B cell (primary cell): ENCODE measurements around the gene C19orf73. TPM values are rescaled to one million over a fixed set of nuclear protein-coding genes. Genes with fewer than 3 reads are reported as not detected.

Experiments
- ATAC-seq: fragments of 200-7000 bp; cut with Tn5 transposase; one replicate; pipeline ENCODE4 v1.10.0; 2021; ENCODE audit warnings: low read depth, mild to moderate bottlenecking, moderate number of reproducible peaks, moderate library complexity
- CTCF ChIA-PET: fragments of 350-600 bp; sonication (Branson Sonifier 250); formaldehyde crosslinking; loops from one replicate; lab custom pipeline; 2021; ENCODE audit warnings: antibody characterized with exemption, inconsistent platforms; lab: Charles Lee
- POLR2A ChIA-PET: fragments of 350-600 bp; sonication (Branson Sonifier 250); formaldehyde crosslinking; loops from one replicate; lab custom pipeline; 2021; ENCODE audit warnings: antibody characterized with exemption; lab: Charles Lee
- DNase-seq: peaks from one replicate; pipeline ENCODE4 v3.0.0; 2013
- H2AFZ ChIP-seq: 2 replicates; pipeline ENCODE4 v1.6.1; 2012; ENCODE audit warnings: mild to moderate bottlenecking, low read depth, low read length; ENCODE audit not compliant: insufficient read depth, poor library complexity, severe bottlenecking
- H3K27ac ChIP-seq, 2 donors: 1 replicate in 1 of 2; 2 replicates in 1 of 2; pipeline ENCODE4 v1.5.1; 2012 to 2013; ENCODE audit warnings: low read length in 2 of 2, mild to moderate bottlenecking in 2 of 2, moderate library complexity in 1 of 2
- H3K27me3 ChIP-seq, 4 experiments: fragments of 200-600 bp in 1 of 4; sonication (generic) in 1 of 4; replicated peaks in 1 of 4; 1 replicate in 2 of 4; 2 replicates in 2 of 4; pipeline versions ENCODE4 v1.6.1 to v1.7.0; 2013 to 2016; ENCODE audit warnings: low read length in 3 of 4, mild to moderate bottlenecking in 2 of 4, mixed read lengths in 1 of 4, moderate library complexity in 1 of 4; ENCODE audit not compliant: insufficient read depth in 4 of 4, control insufficient read depth in 3 of 4; ENCODE audit errors: control extremely low read depth in 1 of 4
- H3K36me3 ChIP-seq, 2 experiments: replicated peaks in 1 of 2; 1 replicate in 1 of 2; 2 replicates in 1 of 2; pipeline versions ENCODE4 v1.6.1 to v1.7.1; 2013; ENCODE audit warnings: low read length in 1 of 2; ENCODE audit not compliant: insufficient read depth in 2 of 2, control insufficient read depth in 1 of 2; ENCODE audit errors: control extremely low read depth in 1 of 2, extremely low read depth in 1 of 2
- H3K4me1 ChIP-seq, 2 donors: fragments of 200-600 bp in 1 of 2; sonication (generic) in 1 of 2; 1 replicate in 1 of 2; 2 replicates in 1 of 2; pipeline versions ENCODE4 v1.5.1 to v1.6.1; 2013 to 2017; ENCODE audit warnings: low read length in 2 of 2; ENCODE audit not compliant: control insufficient read depth in 2 of 2, insufficient read depth in 2 of 2
- H3K4me2 ChIP-seq: replicated peaks from 2 replicates; pipeline ENCODE3; 2012; ENCODE audit warnings: mild to moderate bottlenecking, low read depth, low read length; ENCODE audit not compliant: poor library complexity, severe bottlenecking
- H3K4me3 ChIP-seq, 5 experiments: fragments of 200-600 bp in 1 of 5; sonication (generic) in 1 of 5; 1 replicate in 3 of 5; 2 replicates in 2 of 5; pipeline versions ENCODE4 v1.5.1 to v1.7.0; 2011 to 2016; ENCODE audit warnings: low read length in 4 of 5, mild to moderate bottlenecking in 4 of 5, low read depth in 2 of 5, control low read depth in 1 of 5, moderate library complexity in 1 of 5; ENCODE audit not compliant: insufficient read depth in 1 of 5; ENCODE audit errors: control extremely low read depth in 1 of 5, extremely low read depth in 1 of 5
- H3K79me2 ChIP-seq: fragments of 200-600 bp; sonication (generic); one replicate; pipeline ENCODE4 v1.6.0; 2016; ENCODE audit warnings: low read length; ENCODE audit not compliant: control insufficient read depth, insufficient read depth
- H3K9ac ChIP-seq: fragments of 200-600 bp; sonication (generic); 2 replicates; pipeline ENCODE4 v1.6.1; 2017; ENCODE audit warnings: mild to moderate bottlenecking, low read length, moderate library complexity
- H3K9me3 ChIP-seq, 3 donors: one replicate each; pipeline versions ENCODE4 v1.6.1 to v1.7.1; 2013; ENCODE audit warnings: low read length in 2 of 3; ENCODE audit not compliant: control insufficient read depth in 2 of 3, insufficient read depth in 1 of 3; ENCODE audit errors: control extremely low read depth in 1 of 3
- H4K20me1 ChIP-seq: 2 replicates; pipeline ENCODE4 v1.6.0; 2012; ENCODE audit warnings: mild to moderate bottlenecking, low read length; ENCODE audit not compliant: insufficient read depth, control insufficient read depth, poor library complexity, severe bottlenecking
- H3K27ac Mint-ChIP-seq: one replicate; pipeline ENCODE4 v1.8.0; 2021; ENCODE audit warnings: mixed read lengths
- H3K27me3 Mint-ChIP-seq: one replicate; pipeline ENCODE4 v1.8.0; 2021; ENCODE audit warnings: mixed read lengths
- H3K4me1 Mint-ChIP-seq: one replicate; pipeline ENCODE4 v1.8.0; 2021; ENCODE audit warnings: mixed read lengths
- H3K4me3 Mint-ChIP-seq: one replicate; pipeline ENCODE4 v1.8.0; 2021; ENCODE audit warnings: mixed read lengths
- H3K9me3 Mint-ChIP-seq: one replicate; pipeline ENCODE4 v1.8.0; 2022; ENCODE audit warnings: mixed read lengths; ENCODE audit not compliant: insufficient read depth
- EZH2 ChIP-seq: IDR thresholded peaks from 2 replicates; pipeline ENCODE4 v1.6.1; 2012; ENCODE audit warnings: borderline replicate concordance, low read depth, mild to moderate bottlenecking, moderate library complexity, low read length; ENCODE audit not compliant: insufficient read depth, poor library complexity, severe bottlenecking
- WGBS: methylation state at CpG from one replicate; pipeline ENCODE4 v1.1.5; 2013; ENCODE audit warnings: missing lambda C conversion rate; ENCODE audit not compliant: insufficient coverage; 5-methylcytosine and 5-hydroxymethylcytosine counted together
- intact Hi-C: fragments of 100-400 bp; cut with micrococcal nuclease; formaldehyde crosslinking; loops from one replicate; pipeline ENCODE4 v1.10.0; 2022
- polyA plus RNA-seq: library from polyadenylated mRNA; depleted of rRNA; stranded (reverse); fragments of >200 nt; gene quantifications from 2 replicates; pipeline ENCODE4 v1.2.3, GENCODE V29; 2012
- total RNA-seq, 2 donors: library from RNA; stranded (reverse); fragments of 120-200 nt in 1 of 2; gene quantifications; 1 replicate in 1 of 2; 2 replicates in 1 of 2; pipeline versions ENCODE4 v1.2.3 to v1.2.4, GENCODE V29; 2013 to 2022
- TF ChIP-seq, protein P1 (sequence below): fragments of 200-600 bp; IDR thresholded peaks from one replicate; pipeline ENCODE4 v1.8.0; 2022; ENCODE audit warnings: antibody characterized with exemption, mild to moderate bottlenecking

C19orf73 gene
- total and polyA plus RNA-seq, 2 donors (not counting 1 experiment from before 2014, with no cell fraction given): 3.9 to 8.2 TPM

DNA sequence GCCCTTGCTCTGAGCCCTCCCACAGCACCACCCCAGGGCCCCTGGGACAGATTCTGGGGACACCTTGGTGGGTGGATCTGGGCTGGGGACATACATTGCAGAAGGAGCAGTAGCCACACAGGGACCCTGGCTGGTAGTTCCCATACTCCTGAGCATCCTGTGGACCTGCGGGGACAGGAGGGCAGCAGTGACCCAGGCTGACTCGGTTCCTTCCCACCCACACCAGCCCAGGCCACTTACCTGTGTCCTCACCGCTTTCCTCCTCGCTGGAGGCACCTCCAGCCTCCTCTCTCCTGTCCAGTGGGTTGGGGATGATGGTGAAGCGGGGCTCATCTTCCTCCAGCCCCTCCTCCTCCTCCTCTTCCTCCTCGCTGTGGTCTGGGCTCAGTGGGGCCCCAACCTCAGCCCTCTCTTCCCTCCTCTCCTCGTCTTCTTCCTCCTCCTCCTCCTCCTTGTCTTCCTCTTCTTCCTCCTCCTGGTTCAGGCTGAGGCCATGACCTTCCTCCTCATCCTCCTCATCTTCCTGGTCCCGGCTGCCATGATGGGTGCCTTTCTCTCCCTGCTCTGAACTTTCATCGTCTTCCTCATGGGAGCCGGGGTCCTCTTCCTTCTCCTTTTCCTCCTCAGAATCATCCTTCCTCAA, 34.3 kb upstream of the C19orf73 start:
- H3K4me1 ChIP-seq: peaks cover 46 to 48% of the 10 kb centered on the region in 2 donors
- H3K4me2 ChIP-seq: no peak overlapping the region
- peak overlapping the region; percentile 7 for H3K27ac Mint-ChIP-seq
- H3K4me1 Mint-ChIP-seq: peaks cover 42% of the 10 kb centered on the region
- no peak overlapping the region for H3K27ac ChIP-seq
- ATAC-seq (no peak), DNase-seq (no peak)
- no peaks in the 10 kb centered on the region for H3K36me3 ChIP-seq
- WGBS: 80% methylated on average over 4 of the region's 10 CpGs
- peaks cover 0 to 54% (median 7%) of the 10 kb centered on the region in 3 donors for H3K9me3 ChIP-seq
- no peak overlapping the region for H3K9ac ChIP-seq
- no peak overlapping the region for H2AFZ ChIP-seq
- TF ChIP-seq EZH2: no peak
- TF ChIP-seq, protein P1, sequence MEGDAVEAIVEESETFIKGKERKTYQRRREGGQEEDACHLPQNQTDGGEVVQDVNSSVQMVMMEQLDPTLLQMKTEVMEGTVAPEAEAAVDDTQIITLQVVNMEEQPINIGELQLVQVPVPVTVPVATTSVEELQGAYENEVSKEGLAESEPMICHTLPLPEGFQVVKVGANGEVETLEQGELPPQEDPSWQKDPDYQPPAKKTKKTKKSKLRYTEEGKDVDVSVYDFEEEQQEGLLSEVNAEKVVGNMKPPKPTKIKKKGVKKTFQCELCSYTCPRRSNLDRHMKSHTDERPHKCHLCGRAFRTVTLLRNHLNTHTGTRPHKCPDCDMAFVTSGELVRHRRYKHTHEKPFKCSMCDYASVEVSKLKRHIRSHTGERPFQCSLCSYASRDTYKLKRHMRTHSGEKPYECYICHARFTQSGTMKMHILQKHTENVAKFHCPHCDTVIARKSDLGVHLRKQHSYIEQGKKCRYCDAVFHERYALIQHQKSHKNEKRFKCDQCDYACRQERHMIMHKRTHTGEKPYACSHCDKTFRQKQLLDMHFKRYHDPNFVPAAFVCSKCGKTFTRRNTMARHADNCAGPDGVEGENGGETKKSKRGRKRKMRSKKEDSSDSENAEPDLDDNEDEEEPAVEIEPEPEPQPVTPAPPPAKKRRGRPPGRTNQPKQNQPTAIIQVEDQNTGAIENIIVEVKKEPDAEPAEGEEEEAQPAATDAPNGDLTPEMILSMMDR: no peak
- H3K79me2 ChIP-seq: no peaks in the 10 kb centered on the region
- H3K9me3 Mint-ChIP-seq: no peaks in the 10 kb centered on the region
- H3K4me3 Mint-ChIP-seq: peak overlapping the region; percentile 18
- ChIA-PET CTCF (no interaction called here), POLR2A (interaction anchor here (0.6 kb wide), 1 partner anchor 141 kb away, joined by 3 read pairs; no protein-coding TSS in a partner anchor)
- intact Hi-C loops: no loop called here
- H3K4me3 ChIP-seq: no peak overlapping the region
- peaks cover 0 to 72% (median 30%) of the 10 kb centered on the region in 4 experiments for H3K27me3 ChIP-seq
- peaks cover 55% of the 10 kb centered on the region for H3K27me3 Mint-ChIP-seq
- no peaks in the 10 kb centered on the region for H4K20me1 ChIP-seq

DNA sequence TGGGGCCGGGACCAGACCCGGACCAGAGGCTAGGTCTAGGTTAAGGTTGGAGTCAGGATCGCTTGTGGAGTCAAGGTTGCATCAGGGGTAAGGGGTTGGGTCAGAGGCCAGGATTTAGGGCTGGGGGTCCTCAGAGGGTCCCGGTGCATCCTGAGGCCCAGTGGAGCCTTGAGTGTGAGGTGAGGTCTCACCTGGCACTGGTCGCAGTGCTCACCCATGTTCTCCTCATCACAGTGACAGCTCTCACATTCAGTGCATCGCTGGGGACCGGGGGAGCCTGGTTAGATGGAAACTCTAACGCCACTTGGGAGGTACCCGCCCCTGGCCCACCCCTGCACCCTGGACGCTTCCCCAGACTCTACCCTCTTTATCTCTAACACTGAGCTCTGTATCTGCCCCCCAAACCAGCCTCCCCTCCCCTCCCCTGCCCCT, 33.2 kb upstream of the C19orf73 start:
- intact Hi-C loops: no loop called here
- DNase-seq: no peak
- TF ChIP-seq EZH2: no peak
- TF ChIP-seq, protein P1: no peak
- ChIA-PET POLR2A (interaction anchor here (0.6 to 0.7 kb wide), 2 partner anchors 35 to 58 kb away, joined by 3 to 8 read pairs; no protein-coding TSS in a partner anchor), CTCF (interaction anchor here (1.4 to 1.7 kb wide), 2 partner anchors 45 to 46 kb away, joined by 3 to 4 read pairs; no protein-coding TSS in a partner anchor)
- Histone ChIP-seq H3K4me2 (peak overlapping the region; percentile 97), H3K36me3 (no peaks in the 10 kb centered on the region), H3K79me2 (no peaks in the 10 kb centered on the region), H2AFZ (no peak overlapping the region), H3K4me3 (no peak overlapping the region), H3K9ac (no peak overlapping the region), H3K4me1 (peaks cover 36 to 39% of the 10 kb centered on the region in 2 donors), H4K20me1 (no peaks in the 10 kb centered on the region), H3K27ac (no peak overlapping the region), H3K9me3 (peaks cover 0 to 58% (median 7%) of the 10 kb centered on the region in 3 donors), H3K27me3 (peaks cover 0 to 68% (median 31%) of the 10 kb centered on the region in 4 experiments)
- ATAC-seq: no peak
- H3K27ac Mint-ChIP-seq: no peak overlapping the region
- H3K27me3 Mint-ChIP-seq: peaks cover 59% of the 10 kb centered on the region
- peak overlapping the region; percentile 89 for H3K4me3 Mint-ChIP-seq
- 30% methylated on average over 9 of the region's 10 CpGs for WGBS
- H3K9me3 Mint-ChIP-seq: no peaks in the 10 kb centered on the region
- H3K4me1 Mint-ChIP-seq: peaks cover 38% of the 10 kb centered on the region
